ENCODE data around the gene CEBPZ.

CEBPZ gene

GRCh38 chr2:37267685-37268084 is 36.3 kb upstream of the CEBPZ start:
- Histone ChIP-seq H3K56ac (ENCODE audit: low read length) (no peak overlapping the region), H3K27me3 (ENCODE audit: insufficient read depth, low read length, poor library complexity) (no peaks in the 10 kb centered on the region), H3K79me1 (ENCODE audit: low read length) (peaks cover 1% of the 10 kb centered on the region), H3K4ac (ENCODE audit: low read depth, low read length) (no peak overlapping the region), H2AK5ac (ENCODE audit: low read length) (no peak overlapping the region), H2BK15ac (replicated peaks; ENCODE audit: low read depth) (no peak overlapping the region), H2BK5ac (ENCODE audit: low read length) (no peak overlapping the region), H4K5ac (ENCODE audit: low read length) (no peak overlapping the region), H2BK120ac (ENCODE audit: low read depth, low read length) (no peak overlapping the region), H3K36me3 (ENCODE audit: control insufficient read depth, insufficient read depth, low read length) (peaks cover 5% of the 10 kb centered on the region), H3K4me3 (ENCODE audit: low read length) (no peak overlapping the region), H4K8ac (ENCODE audit: low read depth, low read length) (no peak overlapping the region), H3K79me2 (ENCODE audit: control insufficient read depth, insufficient read depth, low read length) (no peaks in the 10 kb centered on the region), H3K18ac (ENCODE audit: low read length) (no peak overlapping the region), H3K9ac (ENCODE audit: low read length) (no peak overlapping the region), H3K4me2 (ENCODE audit: low read length) (no peak overlapping the region), H3K27ac (ENCODE audit: low read depth, low read length) (no peak overlapping the region), H3K23ac (ENCODE audit: low read length) (no peak overlapping the region), H3K4me1 (ENCODE audit: control insufficient read depth, low read depth, low read length) (peaks cover 4% of the 10 kb centered on the region)
- DNase-seq, result no peak

GRCh38 chr2:37263839-37264238 is 32.4 kb upstream of the CEBPZ start:
- no peak overlapping the region for H2BK120ac ChIP-seq (ENCODE audit: low read depth, low read length)
- H3K9ac ChIP-seq (ENCODE audit: low read length), result no peak overlapping the region
- no peak overlapping the region for H2AK5ac ChIP-seq (ENCODE audit: low read length)
- H3K4me1 ChIP-seq (ENCODE audit: control insufficient read depth, low read depth, low read length), result no peaks in the 10 kb centered on the region
- no CpG with 5 or more reads among the region's 2 CpGs for WGBS (ENCODE audit: extremely low coverage, insufficient coverage, low lambda C conversion rate)
- H3K79me1 ChIP-seq (ENCODE audit: low read length), result no peaks in the 10 kb centered on the region
- no peak overlapping the region for H3K4me2 ChIP-seq (ENCODE audit: low read length)
- no peak overlapping the region for H3K23ac ChIP-seq (ENCODE audit: low read length)
- H2BK15ac ChIP-seq (replicated peaks; ENCODE audit: low read depth), result no peak overlapping the region
- H4K5ac ChIP-seq (ENCODE audit: low read length), result no peak overlapping the region
- H2BK5ac ChIP-seq (ENCODE audit: low read length), result no peak overlapping the region
- H3K36me3 ChIP-seq (ENCODE audit: control insufficient read depth, insufficient read depth, low read length), result peaks cover 3% of the 10 kb centered on the region
- H3K56ac ChIP-seq (ENCODE audit: low read length), result no peak overlapping the region
- no peak overlapping the region for H3K4ac ChIP-seq (ENCODE audit: low read depth, low read length)
- H3K27ac ChIP-seq (ENCODE audit: low read depth, low read length), result no peak overlapping the region
- DNase-seq, result peak; percentile 31
- H3K4me3 ChIP-seq (ENCODE audit: low read length), result no peak overlapping the region
- H4K8ac ChIP-seq (ENCODE audit: low read depth, low read length), result no peak overlapping the region
- H3K79me2 ChIP-seq (ENCODE audit: control insufficient read depth, insufficient read depth, low read length), result no peaks in the 10 kb centered on the region
- H3K18ac ChIP-seq (ENCODE audit: low read length), result no peak overlapping the region
- H3K27me3 ChIP-seq (ENCODE audit: insufficient read depth, low read length, poor library complexity), result no peaks in the 10 kb centered on the region

DNA sequence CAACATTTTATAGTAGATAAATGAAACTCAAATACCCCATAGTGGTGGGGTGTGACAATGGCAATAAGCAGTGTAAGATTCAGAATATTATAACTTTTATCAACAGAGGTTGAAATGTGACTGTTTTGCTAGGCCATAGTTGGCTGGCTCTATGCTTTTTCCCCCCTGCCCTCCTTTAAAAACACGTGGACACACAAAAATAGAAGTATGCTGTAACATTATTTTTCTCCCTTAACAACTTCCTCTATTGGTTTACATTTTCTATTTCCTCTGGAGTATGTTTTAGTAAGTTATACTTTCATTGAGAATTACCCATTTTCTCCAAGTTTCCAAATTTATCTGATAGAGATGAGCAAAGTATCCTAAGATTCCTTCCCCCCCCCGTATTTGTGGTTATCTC is 31.1 kb upstream of the CEBPZ start:
- Histone ChIP-seq H3K36me3 (ENCODE audit: control insufficient read depth, insufficient read depth, low read length) (peaks cover 3% of the 10 kb centered on the region), H3K9ac (ENCODE audit: low read length) (no peak overlapping the region), H4K8ac (ENCODE audit: low read depth, low read length) (no peak overlapping the region), H3K18ac (ENCODE audit: low read length) (no peak overlapping the region), H2BK5ac (ENCODE audit: low read length) (no peak overlapping the region), H3K4me3 (ENCODE audit: low read length) (no peak overlapping the region), H3K56ac (ENCODE audit: low read length) (no peak overlapping the region), H3K4me2 (ENCODE audit: low read length) (no peak overlapping the region), H2BK15ac (replicated peaks; ENCODE audit: low read depth) (no peak overlapping the region), H2BK120ac (ENCODE audit: low read depth, low read length) (no peak overlapping the region), H3K23ac (ENCODE audit: low read length) (no peak overlapping the region), H3K27ac (ENCODE audit: low read depth, low read length) (no peak overlapping the region), H4K5ac (ENCODE audit: low read length) (no peak overlapping the region), H3K4ac (ENCODE audit: low read depth, low read length) (no peak overlapping the region), H3K4me1 (ENCODE audit: control insufficient read depth, low read depth, low read length) (no peaks in the 10 kb centered on the region), H3K79me2 (ENCODE audit: control insufficient read depth, insufficient read depth, low read length) (no peaks in the 10 kb centered on the region), H3K27me3 (ENCODE audit: insufficient read depth, low read length, poor library complexity) (no peaks in the 10 kb centered on the region), H2AK5ac (ENCODE audit: low read length) (no peak overlapping the region), H3K79me1 (ENCODE audit: low read length) (no peaks in the 10 kb centered on the region)
- WGBS (ENCODE audit: extremely low coverage, insufficient coverage, low lambda C conversion rate), result no CpG with 5 or more reads among the region's 2 CpGs
- DNase-seq, result no peak

DNA sequence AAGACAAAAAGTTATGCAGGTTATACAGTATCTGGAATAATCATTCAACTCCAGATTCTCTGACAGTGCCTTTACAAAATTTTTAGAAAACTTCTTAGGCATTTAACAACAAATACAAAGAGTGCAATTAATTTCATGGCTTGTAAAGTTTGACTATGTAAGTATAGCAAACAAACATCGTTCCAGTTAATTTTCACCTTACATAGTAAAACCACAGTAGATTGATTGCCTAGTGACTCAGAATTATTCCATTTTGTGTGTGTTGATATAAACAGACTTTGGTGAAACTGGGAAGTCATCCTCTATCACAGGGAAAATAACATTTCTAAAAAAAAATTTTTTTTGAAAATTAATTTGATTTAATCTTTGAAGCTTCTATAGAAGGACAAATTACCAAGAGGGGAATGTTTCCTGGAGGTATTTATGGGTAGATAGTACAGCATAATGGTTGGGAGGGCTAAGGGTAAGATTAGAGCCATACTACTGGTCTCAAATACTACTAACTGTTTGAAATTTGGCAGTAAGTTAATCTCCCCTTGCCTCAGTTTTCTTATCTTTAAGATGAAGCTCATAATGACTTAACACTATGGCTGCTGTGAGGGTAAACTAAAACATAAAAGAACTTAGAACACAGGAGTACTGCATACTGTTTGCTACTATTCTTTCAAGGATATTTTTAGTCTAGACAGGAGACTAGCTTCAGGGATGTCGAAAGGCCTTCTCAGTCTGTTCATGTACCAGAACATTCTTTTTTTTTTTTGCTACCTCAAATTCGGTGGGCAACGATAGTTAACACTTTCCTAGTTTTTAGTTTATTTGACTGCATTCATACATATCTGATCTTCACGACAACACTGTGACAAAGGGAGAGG is 19.7 kb upstream of the CEBPZ start:
- peaks cover 10% of the 10 kb centered on the region for H3K36me3 ChIP-seq (ENCODE audit: control insufficient read depth, insufficient read depth, low read length)
- H2AK5ac ChIP-seq (ENCODE audit: low read length), result no peak overlapping the region
- H3K4me3 ChIP-seq (ENCODE audit: low read length), result no peak overlapping the region

DNA sequence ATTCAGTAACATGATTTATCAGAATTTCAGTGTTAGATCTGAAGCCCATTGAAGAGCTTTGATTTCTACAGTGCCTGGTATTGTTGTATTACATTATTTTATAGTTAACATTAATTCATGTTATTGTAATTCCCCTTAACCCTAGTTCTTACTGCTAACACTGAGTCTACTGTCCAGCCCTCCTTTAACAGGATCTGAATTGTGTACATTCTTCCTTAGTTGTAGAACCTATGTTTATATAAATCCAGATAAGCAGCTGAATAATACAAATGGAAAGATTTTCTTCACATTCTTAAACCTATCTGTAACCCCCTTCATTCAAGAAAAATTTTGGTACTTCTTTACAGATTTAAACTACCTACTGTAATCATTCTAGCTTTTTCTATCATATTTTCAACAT is 14.8 kb upstream of the CEBPZ start:
- H3K9ac ChIP-seq (ENCODE audit: low read length), result no peak overlapping the region
- no peak overlapping the region for H3K56ac ChIP-seq (ENCODE audit: low read length)
- H3K27me3 ChIP-seq (ENCODE audit: insufficient read depth, low read length, poor library complexity), result no peaks in the 10 kb centered on the region
- no peak overlapping the region for H2BK120ac ChIP-seq (ENCODE audit: low read depth, low read length)
- H3K23ac ChIP-seq (ENCODE audit: low read length), result no peak overlapping the region
- peaks cover 9% of the 10 kb centered on the region for H3K36me3 ChIP-seq (ENCODE audit: control insufficient read depth, insufficient read depth, low read length)
- no peak overlapping the region for H3K4me3 ChIP-seq (ENCODE audit: low read length)
- H4K8ac ChIP-seq (ENCODE audit: low read depth, low read length), result no peak overlapping the region
- H2BK5ac ChIP-seq (ENCODE audit: low read length), result no peak overlapping the region
- H3K4ac ChIP-seq (ENCODE audit: low read depth, low read length), result no peak overlapping the region
- no peak overlapping the region for H2BK15ac ChIP-seq (replicated peaks; ENCODE audit: low read depth)
- no peaks in the 10 kb centered on the region for H3K79me2 ChIP-seq (ENCODE audit: control insufficient read depth, insufficient read depth, low read length)
- H3K4me1 ChIP-seq (ENCODE audit: control insufficient read depth, low read depth, low read length), result no peaks in the 10 kb centered on the region
- DNase-seq, result no peak
- H4K5ac ChIP-seq (ENCODE audit: low read length), result no peak overlapping the region
- no peak overlapping the region for H3K4me2 ChIP-seq (ENCODE audit: low read length)
- no peaks in the 10 kb centered on the region for H3K79me1 ChIP-seq (ENCODE audit: low read length)
- no peak overlapping the region for H3K18ac ChIP-seq (ENCODE audit: low read length)
- no peak overlapping the region for H3K27ac ChIP-seq (ENCODE audit: low read depth, low read length)
- no peak overlapping the region for H2AK5ac ChIP-seq (ENCODE audit: low read length)

More for the DNA sequence above, 19.7 kb upstream of the CEBPZ start:
- H3K9ac ChIP-seq (ENCODE audit: low read length), result no peak overlapping the region
- no peak overlapping the region for H4K5ac ChIP-seq (ENCODE audit: low read length)
- H2BK15ac ChIP-seq (replicated peaks; ENCODE audit: low read depth), result no peak overlapping the region
- no peak overlapping the region for H2BK120ac ChIP-seq (ENCODE audit: low read depth, low read length)
- H3K4me1 ChIP-seq (ENCODE audit: control insufficient read depth, low read depth, low read length), result no peaks in the 10 kb centered on the region
- no peak overlapping the region for H3K18ac ChIP-seq (ENCODE audit: low read length)
- H3K79me1 ChIP-seq (ENCODE audit: low read length), result peaks cover 4% of the 10 kb centered on the region
- no peak overlapping the region for H3K27ac ChIP-seq (ENCODE audit: low read depth, low read length)
- H4K8ac ChIP-seq (ENCODE audit: low read depth, low read length), result no peak overlapping the region
- no peak for DNase-seq
- WGBS (ENCODE audit: extremely low coverage, insufficient coverage, low lambda C conversion rate), result no CpG with 5 or more reads among the region's 5 CpGs
- no peaks in the 10 kb centered on the region for H3K79me2 ChIP-seq (ENCODE audit: control insufficient read depth, insufficient read depth, low read length)
- no peak overlapping the region for H3K23ac ChIP-seq (ENCODE audit: low read length)
- H3K56ac ChIP-seq (ENCODE audit: low read length), result no peak overlapping the region
- H3K27me3 ChIP-seq (ENCODE audit: insufficient read depth, low read length, poor library complexity), result no peaks in the 10 kb centered on the region
- H2BK5ac ChIP-seq (ENCODE audit: low read length), result no peak overlapping the region
- H3K4me2 ChIP-seq (ENCODE audit: low read length), result no peak overlapping the region
- H3K4ac ChIP-seq (ENCODE audit: low read depth, low read length), result no peak overlapping the region

DNA sequence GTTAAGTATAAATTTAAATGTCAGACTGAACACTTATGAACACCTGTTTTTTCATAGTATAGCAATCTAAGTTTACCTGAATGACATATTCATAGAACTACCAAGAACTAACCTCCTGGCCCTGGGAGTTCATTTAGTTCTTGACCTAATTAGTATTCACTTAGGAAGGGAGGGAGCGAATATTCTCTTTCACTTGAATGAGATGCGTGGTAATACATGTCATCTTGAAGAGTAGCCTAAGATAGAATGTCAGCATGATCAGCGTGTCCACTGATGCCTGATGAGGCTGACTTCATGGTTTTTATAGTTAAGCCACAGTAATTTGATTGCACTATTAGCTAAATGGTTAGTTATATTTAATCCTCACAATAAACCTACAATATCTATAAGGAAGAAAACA is 13.4 kb upstream of the CEBPZ start:
- H2AK5ac ChIP-seq (ENCODE audit: low read length), result no peak overlapping the region
- H3K4ac ChIP-seq (ENCODE audit: low read depth, low read length), result no peak overlapping the region
- no peak overlapping the region for H3K56ac ChIP-seq (ENCODE audit: low read length)
- no peak overlapping the region for H3K23ac ChIP-seq (ENCODE audit: low read length)
- H3K9ac ChIP-seq (ENCODE audit: low read length), result no peak overlapping the region
- no peaks in the 10 kb centered on the region for H3K27me3 ChIP-seq (ENCODE audit: insufficient read depth, low read length, poor library complexity)
- no peak overlapping the region for H2BK15ac ChIP-seq (replicated peaks; ENCODE audit: low read depth)
- no peak overlapping the region for H2BK5ac ChIP-seq (ENCODE audit: low read length)
- DNase-seq, result no peak
- no peak overlapping the region for H3K27ac ChIP-seq (ENCODE audit: low read depth, low read length)
- no peak overlapping the region for H3K18ac ChIP-seq (ENCODE audit: low read length)
- no peak overlapping the region for H2BK120ac ChIP-seq (ENCODE audit: low read depth, low read length)
- H4K8ac ChIP-seq (ENCODE audit: low read depth, low read length), result no peak overlapping the region
- H3K79me1 ChIP-seq (ENCODE audit: low read length), result no peaks in the 10 kb centered on the region
- no peak overlapping the region for H3K4me3 ChIP-seq (ENCODE audit: low read length)
- no peaks in the 10 kb centered on the region for H3K4me1 ChIP-seq (ENCODE audit: control insufficient read depth, low read depth, low read length)
- no peaks in the 10 kb centered on the region for H3K79me2 ChIP-seq (ENCODE audit: control insufficient read depth, insufficient read depth, low read length)
- no peak overlapping the region for H4K5ac ChIP-seq (ENCODE audit: low read length)
- no CpG with 5 or more reads among the region's 3 CpGs for WGBS (ENCODE audit: extremely low coverage, insufficient coverage, low lambda C conversion rate)
- peaks cover 9% of the 10 kb centered on the region for H3K36me3 ChIP-seq (ENCODE audit: control insufficient read depth, insufficient read depth, low read length)
- no peak overlapping the region for H3K4me2 ChIP-seq (ENCODE audit: low read length)

Data from mesendoderm (in vitro differentiated cells).